Measurements from ENCODE around the gene IL3RA.
"Not testable (repeated sequence)": the region's sequence is repeated elsewhere in the genome, so short reads cannot be mapped to it uniquely, and the experiment has no call there.

IL3RA gene

GRCh38 chrX:1295550-1295949 lies 41.0 kb upstream of the IL3RA start:
- ChIA-PET POLR2A (no interaction called here), CTCF (no interaction called here)
- TF ChIP-seq FOXM1 (IDR thresholded peaks at IDR 0.05; ENCODE audit: borderline replicate concordance) = no peak
- no peak for TF ChIP-seq LEF1 (IDR thresholded peaks at IDR 0.05; ENCODE audit: borderline replicate concordance)
- no peak for TF ChIP-seq SP1 (IDR thresholded peaks at IDR 0.05)
- no peak for TF ChIP-seq L3MBTL2 (conservative IDR thresholded peaks at IDR 0.05)
- TF ChIP-seq ZNF384 (IDR thresholded peaks at IDR 0.05) = no peak
- TF ChIP-seq CTBP1 (IDR thresholded peaks at IDR 0.05; ENCODE audit: borderline replicate concordance) = no peak
- no peak for TF ChIP-seq FOXA1 (IDR thresholded peaks at IDR 0.05)
- TF ChIP-seq PKNOX1 (IDR thresholded peaks at IDR 0.05) = no peak
- TF ChIP-seq ELF4 (IDR thresholded peaks at IDR 0.05) = no peak
- TF ChIP-seq BHLHE40 (IDR thresholded peaks at IDR 0.05; ENCODE audit: borderline replicate concordance) = no peak
- TF ChIP-seq NFRKB (IDR thresholded peaks at IDR 0.05) = no peak
- no peak for TF ChIP-seq SUZ12 (IDR thresholded peaks at IDR 0.05)
- TF ChIP-seq ARNT (IDR thresholded peaks at IDR 0.05) = no peak
- TF ChIP-seq TARDBP (IDR thresholded peaks at IDR 0.05) = no peak
- TF ChIP-seq FOXK2 (IDR thresholded peaks at IDR 0.05) = no peak
- no peak for TF ChIP-seq HDGF (IDR thresholded peaks at IDR 0.05; ENCODE audit: borderline replicate concordance)
- no peak for DNase-seq (ENCODE audit: extremely low spot score)

GRCh38 chrX:1297591-1297990 lies 39.0 kb upstream of the IL3RA start:
- POLR2A ChIA-PET; DNase-seq (ENCODE audit: extremely low spot score); CTCF ChIA-PET: not testable (repeated sequence)

GRCh38 chrX:1300449-1300848 lies 36.1 kb upstream of the IL3RA start:
- TF ChIP-seq FOXK2 (IDR thresholded peaks at IDR 0.05) = no peak
- TF ChIP-seq BHLHE40 (IDR thresholded peaks at IDR 0.05; ENCODE audit: borderline replicate concordance) = no peak
- TF ChIP-seq FOXM1 (IDR thresholded peaks at IDR 0.05; ENCODE audit: borderline replicate concordance) = no peak
- no peak for TF ChIP-seq LEF1 (IDR thresholded peaks at IDR 0.05; ENCODE audit: borderline replicate concordance)
- TF ChIP-seq ZNF384 (IDR thresholded peaks at IDR 0.05) = no peak
- no peak for TF ChIP-seq SUZ12 (IDR thresholded peaks at IDR 0.05)
- no peak for TF ChIP-seq TARDBP (IDR thresholded peaks at IDR 0.05)
- no peak for TF ChIP-seq ARNT (IDR thresholded peaks at IDR 0.05)
- TF ChIP-seq SP1 (IDR thresholded peaks at IDR 0.05) = no peak
- TF ChIP-seq ELF4 (IDR thresholded peaks at IDR 0.05) = no peak
- no peak for TF ChIP-seq HDGF (IDR thresholded peaks at IDR 0.05; ENCODE audit: borderline replicate concordance)
- no peak for TF ChIP-seq PKNOX1 (IDR thresholded peaks at IDR 0.05)
- TF ChIP-seq L3MBTL2 (conservative IDR thresholded peaks at IDR 0.05) = no peak
- no peak for TF ChIP-seq FOXA1 (IDR thresholded peaks at IDR 0.05)
- POLR2A ChIA-PET = no interaction called here
- DNase-seq (ENCODE audit: extremely low spot score) = no peak
- CTCF ChIA-PET = no interaction called here

GRCh38 chrX:1305411-1305810 lies 31.2 kb upstream of the IL3RA start:
- POLR2A ChIA-PET = no interaction called here
- TF ChIP-seq NFRKB (IDR thresholded peaks at IDR 0.05) = no peak
- TF ChIP-seq ELF4 (IDR thresholded peaks at IDR 0.05) = no peak
- no peak for TF ChIP-seq SUZ12 (IDR thresholded peaks at IDR 0.05)
- no peak for TF ChIP-seq SP1 (IDR thresholded peaks at IDR 0.05)
- no peak for TF ChIP-seq ARNT (IDR thresholded peaks at IDR 0.05)
- no peak for TF ChIP-seq PKNOX1 (IDR thresholded peaks at IDR 0.05)

GRCh38 chrX:1306909-1307625 lies 29.5 kb upstream of the IL3RA start:
- POLR2A ChIA-PET = no interaction called here
- TF ChIP-seq FOXM1 (IDR thresholded peaks at IDR 0.05; ENCODE audit: borderline replicate concordance) (peak; percentile 95), TARDBP (IDR thresholded peaks at IDR 0.05) (no peak), ZNF384 (IDR thresholded peaks at IDR 0.05) (no peak), FOXK2 (IDR thresholded peaks at IDR 0.05) (no peak), ARNT (IDR thresholded peaks at IDR 0.05) (no peak)
- DNase-seq (ENCODE audit: extremely low spot score) = no peak

More at GRCh38 chrX:1305411-1305810, 31.2 kb upstream of the IL3RA start:
- DNase-seq (ENCODE audit: extremely low spot score) = no peak
- CTCF ChIA-PET = no interaction called here

GRCh38 chrX:1307626-1308340 lies 28.8 kb upstream of the IL3RA start:
- ChIA-PET POLR2A (no interaction called here), CTCF (no interaction called here)
- peak; percentile 66; the same call in 1 of the 2 replicates for TF ChIP-seq FOXM1 (IDR thresholded peaks at IDR 0.05; ENCODE audit: borderline replicate concordance)
- no peak for TF ChIP-seq ARNT (IDR thresholded peaks at IDR 0.05)
- no peak for TF ChIP-seq CTBP1 (IDR thresholded peaks at IDR 0.05; ENCODE audit: borderline replicate concordance)
- no peak for DNase-seq (ENCODE audit: extremely low spot score)

More at GRCh38 chrX:1306909-1307625, 29.5 kb upstream of the IL3RA start:
- CTCF ChIA-PET = no interaction called here

- TF ChIP-seq BHLHE40 (IDR thresholded peaks at IDR 0.05; ENCODE audit: borderline replicate concordance) = no peak
- TF ChIP-seq SP1 (IDR thresholded peaks at IDR 0.05) = no peak
- TF ChIP-seq HDGF (IDR thresholded peaks at IDR 0.05; ENCODE audit: borderline replicate concordance) = no peak
- TF ChIP-seq ZNF384 (IDR thresholded peaks at IDR 0.05) = no peak
- no peak for TF ChIP-seq ELF4 (IDR thresholded peaks at IDR 0.05)
- TF ChIP-seq FOXM1 (IDR thresholded peaks at IDR 0.05; ENCODE audit: borderline replicate concordance) = no peak
- TF ChIP-seq FOXA1 (IDR thresholded peaks at IDR 0.05) = no peak
- TF ChIP-seq TARDBP (IDR thresholded peaks at IDR 0.05) = no peak
- no peak for TF ChIP-seq NFRKB (IDR thresholded peaks at IDR 0.05)
- TF ChIP-seq L3MBTL2 (conservative IDR thresholded peaks at IDR 0.05) = no peak
- CTCF ChIA-PET = no interaction called here
- POLR2A ChIA-PET = no interaction called here
- no peak for DNase-seq (ENCODE audit: extremely low spot score)
Measured at GRCh38 chrX:1308476-1308875, 28.1 kb upstream of the IL3RA start.

GRCh38 chrX:1308917-1309316 lies 27.7 kb upstream of the IL3RA start:
- CTCF ChIA-PET; POLR2A ChIA-PET; DNase-seq (ENCODE audit: extremely low spot score): not testable (repeated sequence)

All from HEK293T (cell line).